Measurements from ENCODE around the gene RPL14. TPM values are rescaled to one million over a fixed set of nuclear protein-coding genes. Genes with fewer than 3 reads are reported as not detected.

The RPL14 gene
- total and polyA plus RNA-seq, 2 donors (not counting 3 experiments of a cell fraction or from before 2014, with no cell fraction given) = 961 to 1,947 TPM

DNA sequence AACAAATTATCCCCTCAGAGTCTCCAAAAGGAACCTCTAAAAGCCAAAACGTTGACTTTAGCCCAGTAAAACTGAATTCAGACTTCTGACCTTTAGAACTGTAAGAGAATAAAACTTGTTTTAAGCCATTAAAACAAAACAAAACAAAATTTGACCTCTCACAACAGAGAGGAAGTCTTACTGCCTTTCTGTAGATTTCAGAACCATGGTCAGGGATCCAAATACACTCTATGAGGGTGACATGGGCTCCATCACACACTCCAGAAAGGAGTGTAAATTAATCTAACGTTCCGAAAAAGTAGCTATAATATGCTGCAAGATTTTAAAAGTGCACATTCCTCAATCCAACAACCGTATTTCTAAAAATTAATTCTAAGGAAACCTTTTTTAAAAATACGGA lies 19.2 kb upstream of the RPL14 start:
- H3K36me3 ChIP-seq (ENCODE audit: control insufficient read depth in 2 of 2, extremely low read depth in 1 of 2, insufficient read depth in 2 of 2, low read length in 2 of 2) = no peaks in the 10 kb centered on the region
- no peaks in the 10 kb centered on the region for H3K9me3 ChIP-seq (replicated peaks; ENCODE audit: control insufficient read depth, insufficient read depth, low read length)
- no peak overlapping the region for H3K4me3 ChIP-seq (replicated peaks in 1 of 3; ENCODE audit: insufficient read depth in 1 of 3, low read depth in 1 of 3, low read length in 3 of 3)
- no peak overlapping the region for H3K27ac ChIP-seq (ENCODE audit: insufficient read depth, low read depth, low read length)
- no peaks in the 10 kb centered on the region for H3K4me1 ChIP-seq (ENCODE audit: control insufficient read depth, extremely low read depth, insufficient read depth, low read length)
- no TSS peak for BruUV-seq (replicated peaks)
- no peaks in the 10 kb centered on the region for H3K79me2 ChIP-seq (ENCODE audit: control insufficient read depth, insufficient read depth, low read length)
- H3K4me2 ChIP-seq (ENCODE audit: insufficient read depth, low read length) = no peak overlapping the region
- no peak overlapping the region for H2AFZ ChIP-seq (ENCODE audit: low read depth, low read length)
- FAIRE-seq (no peak), DNase-seq (ENCODE audit: low read depth, low spot score) (no peak)
- POLR2A ChIA-PET = no interaction called here
- H3K9me1 ChIP-seq (replicated peaks; ENCODE audit: control insufficient read depth, extremely low read depth, insufficient read depth, low read length) = no peaks in the 10 kb centered on the region
- dilution Hi-C loops (cut with MboI; ENCODE audit: extremely low pct_ligation_motif_present, low sequenced_read_pairs) = no loop called here
- H3K9ac ChIP-seq (replicated peaks; ENCODE audit: extremely low read depth, insufficient read depth, low read length) = no peak overlapping the region
- CTCF ChIA-PET = interaction anchor here (0.8 to 1.2 kb wide), 2 partner anchors 9 to 40 kb away, joined by 3 to 4 read pairs; no protein-coding TSS in a partner anchor
- H3K27me3 ChIP-seq (ENCODE audit: control insufficient read depth in 2 of 2, insufficient read depth in 2 of 2, low read length in 2 of 2) = no peaks in the 10 kb centered on the region
- no peaks in the 10 kb centered on the region for H4K20me1 ChIP-seq (replicated peaks; ENCODE audit: control insufficient read depth, extremely low read depth, insufficient read depth, low read length)
- TF ChIP-seq POLR2A (IDR thresholded peaks at IDR 0.05; ENCODE audit: low read depth, low read length) (no peak), JUN (IDR thresholded peaks at IDR 0.05; ENCODE audit: borderline replicate concordance, insufficient read depth, insufficient read length, low read depth) (no peak), MAX (IDR thresholded peaks at IDR 0.05; ENCODE audit: insufficient read depth, insufficient read length) (no peak), POLR2AphosphoS5 (IDR thresholded peaks at IDR 0.05; ENCODE audit: insufficient read depth, low read depth, low read length) (no peak), GATA2 (IDR thresholded peaks at IDR 0.05; ENCODE audit: insufficient read depth, insufficient read length, low read depth, low read length) (no peak), FOS (IDR thresholded peaks at IDR 0.05; ENCODE audit: borderline replicate concordance, insufficient read depth, low read length) (no peak), MYC (IDR thresholded peaks at IDR 0.05; ENCODE audit: low read depth, low read length) (no peak), EZH2 (IDR thresholded peaks at IDR 0.05; ENCODE audit: borderline replicate concordance, low read depth, low read length, severe bottlenecking) (no peak)
- TF ChIP-seq, protein P1, sequence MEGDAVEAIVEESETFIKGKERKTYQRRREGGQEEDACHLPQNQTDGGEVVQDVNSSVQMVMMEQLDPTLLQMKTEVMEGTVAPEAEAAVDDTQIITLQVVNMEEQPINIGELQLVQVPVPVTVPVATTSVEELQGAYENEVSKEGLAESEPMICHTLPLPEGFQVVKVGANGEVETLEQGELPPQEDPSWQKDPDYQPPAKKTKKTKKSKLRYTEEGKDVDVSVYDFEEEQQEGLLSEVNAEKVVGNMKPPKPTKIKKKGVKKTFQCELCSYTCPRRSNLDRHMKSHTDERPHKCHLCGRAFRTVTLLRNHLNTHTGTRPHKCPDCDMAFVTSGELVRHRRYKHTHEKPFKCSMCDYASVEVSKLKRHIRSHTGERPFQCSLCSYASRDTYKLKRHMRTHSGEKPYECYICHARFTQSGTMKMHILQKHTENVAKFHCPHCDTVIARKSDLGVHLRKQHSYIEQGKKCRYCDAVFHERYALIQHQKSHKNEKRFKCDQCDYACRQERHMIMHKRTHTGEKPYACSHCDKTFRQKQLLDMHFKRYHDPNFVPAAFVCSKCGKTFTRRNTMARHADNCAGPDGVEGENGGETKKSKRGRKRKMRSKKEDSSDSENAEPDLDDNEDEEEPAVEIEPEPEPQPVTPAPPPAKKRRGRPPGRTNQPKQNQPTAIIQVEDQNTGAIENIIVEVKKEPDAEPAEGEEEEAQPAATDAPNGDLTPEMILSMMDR (IDR thresholded peaks at IDR 0.05; ENCODE audit: extremely low read depth in 1 of 2, insufficient read depth in 1 of 2, low read depth in 1 of 2, low read length in 2 of 2) = no peak
- intact Hi-C loops (cut with micrococcal nuclease) = no loop called here
